Activated B cell treated with CpG ODN at 0.5 μM for 24 hours (primary cell): ENCODE results near the gene PAM. TPM values are rescaled to one million over a fixed set of nuclear protein-coding genes. Genes with fewer than 3 reads are reported as not detected.

Experiments used
- ATAC-seq: fragments of 200-7000 bp; cut with Tn5 transposase; one replicate; pipeline ENCODE4 v1.10.0; 2021; ENCODE audit warnings: low read depth, mild to moderate bottlenecking, moderate library complexity
- CTCF ChIA-PET: fragments of 350-600 bp; sonication (Branson Sonifier 250); formaldehyde crosslinking; loops from one replicate; lab custom pipeline; 2021; ENCODE audit warnings: antibody characterized with exemption; lab: Charles Lee
- POLR2A ChIA-PET: fragments of 350-600 bp; sonication (Branson Sonifier 250); formaldehyde crosslinking; loops from one replicate; lab custom pipeline; 2021; ENCODE audit warnings: antibody characterized with exemption; lab: Charles Lee
- DNase-seq: peaks from one replicate; pipeline ENCODE4 v3.0.0; 2022
- H3K27ac Mint-ChIP-seq: one replicate; pipeline ENCODE4 v1.8.0; 2020; ENCODE audit warnings: mixed read lengths
- H3K27me3 Mint-ChIP-seq: one replicate; pipeline ENCODE4 v1.8.0; 2021; ENCODE audit warnings: mixed read lengths
- H3K36me3 Mint-ChIP-seq: one replicate; pipeline ENCODE4 v1.8.0; 2021; ENCODE audit warnings: low read depth, mixed read lengths
- H3K4me1 Mint-ChIP-seq: one replicate; pipeline ENCODE4 v1.8.0; 2021; ENCODE audit warnings: mixed read lengths
- H3K4me3 Mint-ChIP-seq: one replicate; pipeline ENCODE4 v1.8.0; 2020; ENCODE audit warnings: mild to moderate bottlenecking, mixed read lengths
- H3K9me3 Mint-ChIP-seq: one replicate; pipeline ENCODE4 v1.8.0; 2020; ENCODE audit warnings: mixed read lengths
- intact Hi-C: fragments of 100-400 bp; cut with micrococcal nuclease; formaldehyde crosslinking; loops from one replicate; pipeline ENCODE4 v1.15.1; 2024
- total RNA-seq: library from RNA; stranded (reverse); gene quantifications from 2 replicates; pipeline ENCODE4 v1.2.3, GENCODE V29; 2022
- TF ChIP-seq, protein P1 (sequence below): fragments of 200-600 bp; IDR thresholded peaks from one replicate; pipeline ENCODE4 v1.8.0; 2022; ENCODE audit warnings: antibody characterized with exemption, mild to moderate bottlenecking

The PAM gene
- total RNA-seq, 1 donor from 2014 or later, result 19.0 TPM

DNA sequence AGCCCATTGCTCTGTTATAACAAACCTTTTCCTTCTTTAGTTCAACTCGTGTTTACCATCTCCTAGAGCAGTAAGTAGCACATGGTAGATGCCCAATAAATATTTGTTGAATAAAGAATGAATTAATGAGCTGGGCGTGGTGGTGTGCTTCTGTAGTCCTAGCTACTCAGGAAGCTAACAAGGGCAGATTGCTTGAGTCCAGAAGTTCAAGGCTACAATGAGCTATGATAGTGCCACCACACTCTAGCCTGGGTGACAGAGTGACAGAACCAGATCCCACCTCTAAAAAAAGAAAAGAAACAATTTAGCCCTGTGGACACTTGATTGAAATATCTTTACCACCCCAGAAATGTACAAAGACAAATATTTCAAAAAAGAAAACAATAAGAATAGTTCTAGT lies 14.6 kb upstream of the PAM start:
- TF ChIP-seq, protein P1, sequence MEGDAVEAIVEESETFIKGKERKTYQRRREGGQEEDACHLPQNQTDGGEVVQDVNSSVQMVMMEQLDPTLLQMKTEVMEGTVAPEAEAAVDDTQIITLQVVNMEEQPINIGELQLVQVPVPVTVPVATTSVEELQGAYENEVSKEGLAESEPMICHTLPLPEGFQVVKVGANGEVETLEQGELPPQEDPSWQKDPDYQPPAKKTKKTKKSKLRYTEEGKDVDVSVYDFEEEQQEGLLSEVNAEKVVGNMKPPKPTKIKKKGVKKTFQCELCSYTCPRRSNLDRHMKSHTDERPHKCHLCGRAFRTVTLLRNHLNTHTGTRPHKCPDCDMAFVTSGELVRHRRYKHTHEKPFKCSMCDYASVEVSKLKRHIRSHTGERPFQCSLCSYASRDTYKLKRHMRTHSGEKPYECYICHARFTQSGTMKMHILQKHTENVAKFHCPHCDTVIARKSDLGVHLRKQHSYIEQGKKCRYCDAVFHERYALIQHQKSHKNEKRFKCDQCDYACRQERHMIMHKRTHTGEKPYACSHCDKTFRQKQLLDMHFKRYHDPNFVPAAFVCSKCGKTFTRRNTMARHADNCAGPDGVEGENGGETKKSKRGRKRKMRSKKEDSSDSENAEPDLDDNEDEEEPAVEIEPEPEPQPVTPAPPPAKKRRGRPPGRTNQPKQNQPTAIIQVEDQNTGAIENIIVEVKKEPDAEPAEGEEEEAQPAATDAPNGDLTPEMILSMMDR, result no peak
- H3K4me3 Mint-ChIP-seq, result no peak overlapping the region
- intact Hi-C loops, result no loop called here
- no peaks in the 10 kb centered on the region for H3K4me1 Mint-ChIP-seq
- peaks cover 6% of the 10 kb centered on the region for H3K27me3 Mint-ChIP-seq
- DNase-seq (no peak), ATAC-seq (no peak)
- ChIA-PET POLR2A (no interaction called here), CTCF (no interaction called here)
- no peaks in the 10 kb centered on the region for H3K36me3 Mint-ChIP-seq
- no peaks in the 10 kb centered on the region for H3K9me3 Mint-ChIP-seq
- H3K27ac Mint-ChIP-seq, result no peak overlapping the region

DNA sequence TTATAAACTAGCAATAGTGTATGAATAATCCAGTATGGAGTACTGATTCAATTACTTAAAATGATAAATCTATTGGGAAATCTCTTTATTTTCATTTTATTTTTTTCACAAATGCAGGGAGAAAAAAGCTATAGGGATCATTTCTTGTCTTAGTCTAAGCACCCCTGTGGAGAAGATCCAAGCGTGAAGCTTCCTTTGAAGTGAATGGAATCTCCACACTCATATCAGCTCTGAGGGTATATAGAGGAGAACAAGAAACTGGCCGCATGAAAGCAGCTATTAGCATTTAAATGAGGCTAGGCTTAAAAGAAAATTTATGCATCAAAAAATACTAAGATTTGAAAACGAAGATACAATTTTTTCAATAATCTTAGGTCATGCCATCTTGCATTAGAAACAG lies 12.9 kb upstream of the PAM start:
- TF ChIP-seq, protein P1, result no peak
- ChIA-PET CTCF (no interaction called here), POLR2A (no interaction called here)
- H3K36me3 Mint-ChIP-seq, result no peaks in the 10 kb centered on the region
- H3K27me3 Mint-ChIP-seq, result peaks cover 4% of the 10 kb centered on the region
- DNase-seq (no peak), ATAC-seq (no peak)
- H3K4me3 Mint-ChIP-seq, result no peak overlapping the region
- no peaks in the 10 kb centered on the region for H3K4me1 Mint-ChIP-seq
- no peaks in the 10 kb centered on the region for H3K9me3 Mint-ChIP-seq
- no peak overlapping the region for H3K27ac Mint-ChIP-seq
- intact Hi-C loops, result no loop called here

DNA sequence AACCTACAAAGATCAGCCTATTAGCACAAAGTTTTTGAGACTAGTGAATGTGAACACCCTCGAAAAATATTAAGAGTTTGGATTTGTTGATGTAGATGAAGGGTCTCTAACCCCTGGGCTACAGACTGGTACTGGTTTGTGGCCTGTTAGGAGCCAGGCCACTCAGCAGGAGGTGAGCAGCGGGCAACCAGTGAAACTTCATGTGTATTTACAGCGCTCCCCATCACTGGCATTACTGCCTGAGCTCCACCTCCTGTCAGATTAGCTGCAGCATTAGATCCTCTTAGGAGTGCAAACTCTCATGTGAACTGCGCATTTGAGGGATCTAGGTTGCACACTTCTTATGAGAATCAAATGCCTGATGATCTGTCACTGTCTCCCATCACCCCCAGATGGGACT lies 11.2 kb upstream of the PAM start:
- CTCF ChIA-PET, result no interaction called here
- no peak for DNase-seq
- H3K4me3 Mint-ChIP-seq, result no peak overlapping the region
- H3K9me3 Mint-ChIP-seq, result no peaks in the 10 kb centered on the region
- intact Hi-C loops, result no loop called here
- H3K4me1 Mint-ChIP-seq, result no peaks in the 10 kb centered on the region
- TF ChIP-seq, protein P1, result no peak
- POLR2A ChIA-PET, result no interaction called here
- H3K27me3 Mint-ChIP-seq, result no peaks in the 10 kb centered on the region
- no peaks in the 10 kb centered on the region for H3K36me3 Mint-ChIP-seq
- no peak for ATAC-seq
- no peak overlapping the region for H3K27ac Mint-ChIP-seq

DNA sequence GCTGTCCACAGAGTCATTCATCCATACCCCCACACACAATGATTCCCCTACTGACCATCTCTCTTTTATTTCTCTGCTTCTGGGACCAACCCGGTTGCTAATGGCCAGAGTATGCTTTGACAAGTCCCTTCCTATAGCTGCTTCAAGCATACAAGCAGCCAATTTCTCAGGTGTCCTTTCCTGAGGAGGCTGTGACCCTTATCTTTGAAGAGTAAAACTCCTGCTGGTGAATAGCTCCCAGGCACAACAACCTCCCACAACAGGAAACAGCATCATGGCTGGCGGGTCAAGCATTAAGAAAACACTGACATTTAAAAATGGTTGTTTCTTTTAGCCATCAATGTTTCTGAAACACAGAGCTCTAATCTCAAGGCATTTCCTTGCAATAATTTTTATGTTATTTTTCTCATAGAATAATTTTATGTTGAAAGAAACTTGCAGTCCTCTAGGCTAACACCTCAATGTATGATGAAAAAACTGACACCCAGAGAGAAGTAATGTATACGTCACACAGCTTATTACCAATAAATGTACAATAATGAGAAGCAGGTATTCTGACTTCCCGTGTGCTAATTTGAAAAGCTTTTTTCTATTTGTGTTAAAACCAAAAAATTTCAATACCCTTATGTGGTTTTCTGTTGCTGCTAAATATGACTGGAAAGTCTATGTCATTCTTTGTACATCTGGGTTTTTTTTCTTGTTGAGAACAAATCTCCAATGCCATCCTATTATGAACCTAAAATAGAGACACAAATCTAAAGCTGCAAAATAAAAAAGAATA lies 7.5 kb upstream of the PAM start:
- ChIA-PET POLR2A (no interaction called here), CTCF (interaction anchor here (1.4 kb wide), 1 partner anchor 8 kb away, joined by 5 read pairs; the partner anchor contains the start of gene PAM)
- DNase-seq (no peak), ATAC-seq (no peak)
- H3K9me3 Mint-ChIP-seq, result no peaks in the 10 kb centered on the region
- no peaks in the 10 kb centered on the region for H3K36me3 Mint-ChIP-seq
- H3K27ac Mint-ChIP-seq, result no peak overlapping the region
- intact Hi-C loops, result no loop called here
- peaks cover 3% of the 10 kb centered on the region for H3K27me3 Mint-ChIP-seq
- TF ChIP-seq, protein P1, result no peak
- no peaks in the 10 kb centered on the region for H3K4me1 Mint-ChIP-seq
- no peak overlapping the region for H3K4me3 Mint-ChIP-seq

DNA sequence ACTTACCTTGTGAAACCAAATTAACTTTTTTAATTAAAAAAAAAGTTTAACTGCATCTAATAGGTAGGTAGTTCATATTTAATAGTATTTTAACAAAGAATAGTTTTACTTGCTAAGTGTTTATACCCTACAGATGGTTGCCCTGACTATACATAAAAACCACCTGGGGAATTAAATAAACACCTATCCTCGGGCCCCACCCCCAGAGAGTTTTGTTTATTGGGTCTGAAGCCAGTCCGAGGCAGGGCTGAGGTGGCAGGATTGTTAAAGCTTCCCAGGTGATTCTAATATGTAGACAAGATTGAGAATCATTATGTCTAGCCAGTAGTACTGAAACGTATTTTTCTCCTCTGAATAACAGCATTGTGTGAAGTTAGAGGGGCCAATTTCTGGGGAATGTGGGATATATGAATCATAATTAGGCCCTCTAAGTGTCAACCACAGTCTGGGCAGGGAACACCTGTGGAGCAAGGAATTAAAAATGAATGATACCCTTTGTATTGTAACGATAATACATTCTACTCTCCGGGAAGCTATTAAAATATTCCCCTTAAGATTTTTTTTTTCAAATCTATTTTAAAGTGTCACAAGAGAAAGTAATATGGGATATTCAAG lies 5.6 kb upstream of the PAM start:
- Mint-ChIP-seq H3K27me3 (peaks cover 15% of the 10 kb centered on the region), H3K4me3 (no peak overlapping the region), H3K4me1 (peaks cover 9% of the 10 kb centered on the region), H3K27ac (no peak overlapping the region), H3K36me3 (no peaks in the 10 kb centered on the region), H3K9me3 (no peaks in the 10 kb centered on the region)
- DNase-seq (no peak), ATAC-seq (no peak)
- ChIA-PET CTCF (no interaction called here), POLR2A (no interaction called here)
- intact Hi-C loops, result no loop called here
- TF ChIP-seq, protein P1, result no peak
